ENCODE data around the gene AR.

The AR gene

DNA sequence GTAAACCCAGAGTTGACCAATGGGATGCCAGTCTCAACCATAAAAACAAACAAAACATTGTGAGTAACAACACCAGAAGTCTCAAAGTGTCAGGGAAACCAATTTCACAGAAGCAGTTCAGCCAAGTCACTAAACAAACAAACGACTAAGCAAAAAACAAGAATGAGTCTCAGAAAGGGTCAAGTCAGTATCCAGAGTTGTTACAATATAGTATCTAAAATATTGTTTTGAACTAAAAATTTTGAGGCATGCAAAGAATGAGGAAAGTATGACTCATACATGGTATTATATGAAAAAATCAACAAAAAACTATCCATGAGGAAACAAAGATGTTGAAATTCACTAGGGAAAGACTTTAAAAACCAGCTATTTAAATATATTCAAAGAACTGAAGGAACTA lies 70.6 kb downstream of the AR start:
- no peak for TF ChIP-seq NFIC (IDR thresholded peaks at IDR 0.05)
- TF ChIP-seq EP300 (IDR thresholded peaks at IDR 0.05; ENCODE audit: borderline replicate concordance), result no peak
- TF ChIP-seq, protein P1, sequence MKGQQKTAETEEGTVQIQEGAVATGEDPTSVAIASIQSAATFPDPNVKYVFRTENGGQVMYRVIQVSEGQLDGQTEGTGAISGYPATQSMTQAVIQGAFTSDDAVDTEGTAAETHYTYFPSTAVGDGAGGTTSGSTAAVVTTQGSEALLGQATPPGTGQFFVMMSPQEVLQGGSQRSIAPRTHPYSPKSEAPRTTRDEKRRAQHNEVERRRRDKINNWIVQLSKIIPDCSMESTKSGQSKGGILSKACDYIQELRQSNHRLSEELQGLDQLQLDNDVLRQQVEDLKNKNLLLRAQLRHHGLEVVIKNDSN (IDR thresholded peaks at IDR 0.05), result no peak
- no peak for TF ChIP-seq CEBPB (IDR thresholded peaks at IDR 0.05)
- no peak for TF ChIP-seq TEAD4 (IDR thresholded peaks at IDR 0.05)
- TF ChIP-seq EGR1 (IDR thresholded peaks at IDR 0.05), result no peak

DNA sequence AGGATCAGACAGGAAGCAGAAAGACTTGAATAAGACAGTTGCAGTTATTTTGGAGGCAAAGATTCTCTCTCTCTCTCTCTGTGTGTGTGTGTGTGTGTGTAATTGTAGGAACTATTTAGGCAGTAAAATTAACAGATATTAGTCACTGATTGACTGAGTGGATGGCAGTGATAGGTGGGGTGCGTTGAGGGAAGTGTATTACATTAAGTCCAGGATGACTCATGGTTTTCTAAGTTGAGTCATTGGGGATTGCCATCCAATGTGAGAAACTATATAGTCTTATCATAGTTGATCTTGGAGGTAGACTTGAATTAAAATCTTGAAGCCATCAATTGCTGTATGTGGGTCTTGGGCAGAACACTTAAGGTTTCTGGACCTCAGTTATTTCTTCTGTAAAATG lies 75.4 kb downstream of the AR start:
- TF ChIP-seq CEBPB (IDR thresholded peaks at IDR 0.05) (no peak), ZBTB7A (IDR thresholded peaks at IDR 0.05; ENCODE audit: low read depth) (no peak), EP300 (IDR thresholded peaks at IDR 0.05; ENCODE audit: borderline replicate concordance) (no peak), TCF12 (IDR thresholded peaks at IDR 0.05; ENCODE audit: low read depth) (no peak), TAF1 (IDR thresholded peaks at IDR 0.05; ENCODE audit: low read depth) (no peak)
- TF ChIP-seq, protein P1 (IDR thresholded peaks at IDR 0.05), result no peak
- TF ChIP-seq, protein P2, sequence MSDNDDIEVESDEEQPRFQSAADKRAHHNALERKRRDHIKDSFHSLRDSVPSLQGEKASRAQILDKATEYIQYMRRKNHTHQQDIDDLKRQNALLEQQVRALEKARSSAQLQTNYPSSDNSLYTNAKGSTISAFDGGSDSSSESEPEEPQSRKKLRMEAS (IDR thresholded peaks at IDR 0.05), result no peak

DNA sequence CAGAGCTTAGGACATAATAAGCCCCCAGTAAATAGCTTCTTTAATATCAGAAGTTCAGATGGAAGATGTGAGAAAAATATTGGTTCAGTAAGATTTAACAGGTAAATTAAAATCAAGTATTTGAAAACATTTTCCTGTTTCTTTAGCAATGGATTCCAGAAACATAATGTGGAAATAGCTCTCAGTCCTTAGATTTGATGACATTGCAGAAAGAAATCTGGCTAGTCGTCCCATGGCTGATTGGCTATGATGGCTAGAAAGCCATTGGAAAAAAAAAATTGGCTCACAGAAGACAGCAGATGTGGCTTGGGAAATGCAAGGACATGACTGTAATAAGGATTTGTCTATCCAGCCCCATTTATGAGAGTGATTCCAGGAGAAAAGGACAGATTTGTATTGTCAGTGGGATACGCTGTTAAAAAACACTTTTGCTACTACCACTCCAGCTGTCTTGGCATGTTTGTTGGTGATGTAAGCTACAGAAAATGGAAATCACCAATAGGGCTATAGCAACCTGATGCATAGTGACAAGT lies 78.3 kb downstream of the AR start:
- TF ChIP-seq TEAD4 (IDR thresholded peaks at IDR 0.05) (no peak), CEBPB (IDR thresholded peaks at IDR 0.05) (no peak), CREB1 (IDR thresholded peaks at IDR 0.05; ENCODE audit: low read depth) (no peak), EP300 (IDR thresholded peaks at IDR 0.05; ENCODE audit: borderline replicate concordance) (no peak), YY1 (IDR thresholded peaks at IDR 0.05; ENCODE audit: low read depth) (no peak), FOXM1 (IDR thresholded peaks at IDR 0.05; ENCODE audit: borderline replicate concordance, low read depth) (no peak), TCF12 (IDR thresholded peaks at IDR 0.05; ENCODE audit: low read depth) (no peak), NFIC (IDR thresholded peaks at IDR 0.05) (no peak), EGR1 (IDR thresholded peaks at IDR 0.05) (no peak), ZBTB7A (IDR thresholded peaks at IDR 0.05; ENCODE audit: low read depth) (no peak)
- TF ChIP-seq, protein P2 (IDR thresholded peaks at IDR 0.05), result no peak
- TF ChIP-seq, protein P3, sequence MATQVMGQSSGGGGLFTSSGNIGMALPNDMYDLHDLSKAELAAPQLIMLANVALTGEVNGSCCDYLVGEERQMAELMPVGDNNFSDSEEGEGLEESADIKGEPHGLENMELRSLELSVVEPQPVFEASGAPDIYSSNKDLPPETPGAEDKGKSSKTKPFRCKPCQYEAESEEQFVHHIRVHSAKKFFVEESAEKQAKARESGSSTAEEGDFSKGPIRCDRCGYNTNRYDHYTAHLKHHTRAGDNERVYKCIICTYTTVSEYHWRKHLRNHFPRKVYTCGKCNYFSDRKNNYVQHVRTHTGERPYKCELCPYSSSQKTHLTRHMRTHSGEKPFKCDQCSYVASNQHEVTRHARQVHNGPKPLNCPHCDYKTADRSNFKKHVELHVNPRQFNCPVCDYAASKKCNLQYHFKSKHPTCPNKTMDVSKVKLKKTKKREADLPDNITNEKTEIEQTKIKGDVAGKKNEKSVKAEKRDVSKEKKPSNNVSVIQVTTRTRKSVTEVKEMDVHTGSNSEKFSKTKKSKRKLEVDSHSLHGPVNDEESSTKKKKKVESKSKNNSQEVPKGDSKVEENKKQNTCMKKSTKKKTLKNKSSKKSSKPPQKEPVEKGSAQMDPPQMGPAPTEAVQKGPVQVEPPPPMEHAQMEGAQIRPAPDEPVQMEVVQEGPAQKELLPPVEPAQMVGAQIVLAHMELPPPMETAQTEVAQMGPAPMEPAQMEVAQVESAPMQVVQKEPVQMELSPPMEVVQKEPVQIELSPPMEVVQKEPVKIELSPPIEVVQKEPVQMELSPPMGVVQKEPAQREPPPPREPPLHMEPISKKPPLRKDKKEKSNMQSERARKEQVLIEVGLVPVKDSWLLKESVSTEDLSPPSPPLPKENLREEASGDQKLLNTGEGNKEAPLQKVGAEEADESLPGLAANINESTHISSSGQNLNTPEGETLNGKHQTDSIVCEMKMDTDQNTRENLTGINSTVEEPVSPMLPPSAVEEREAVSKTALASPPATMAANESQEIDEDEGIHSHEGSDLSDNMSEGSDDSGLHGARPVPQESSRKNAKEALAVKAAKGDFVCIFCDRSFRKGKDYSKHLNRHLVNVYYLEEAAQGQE (IDR thresholded peaks at IDR 0.05; ENCODE audit: low read depth), result no peak
- TF ChIP-seq, protein P1 (IDR thresholded peaks at IDR 0.05), result no peak

DNA sequence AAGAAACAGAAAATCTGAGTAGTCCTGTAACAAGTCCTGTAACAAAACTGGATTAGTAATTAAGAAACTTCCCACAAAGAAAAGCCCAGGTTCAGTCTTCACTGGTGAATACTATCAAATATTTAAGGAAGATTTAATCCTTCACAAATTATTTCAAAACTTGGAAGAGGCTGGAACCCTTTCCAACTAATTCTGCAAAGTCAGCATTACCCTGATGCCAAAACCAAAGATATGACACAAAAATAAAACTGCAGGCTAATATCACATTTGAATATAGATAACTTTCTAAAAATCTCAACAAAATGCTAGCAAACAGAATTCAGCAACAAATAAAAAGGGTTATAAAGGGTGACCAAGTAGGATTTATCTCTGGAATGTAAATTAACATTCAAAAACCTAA lies 80.5 kb downstream of the AR start:
- no peak for TF ChIP-seq EGR1 (IDR thresholded peaks at IDR 0.05)
- TF ChIP-seq, protein P1 (IDR thresholded peaks at IDR 0.05), result no peak
- TF ChIP-seq FOXM1 (IDR thresholded peaks at IDR 0.05; ENCODE audit: borderline replicate concordance, low read depth), result no peak
- no peak for TF ChIP-seq EP300 (IDR thresholded peaks at IDR 0.05; ENCODE audit: borderline replicate concordance)
- TF ChIP-seq NFIC (IDR thresholded peaks at IDR 0.05), result no peak
- TF ChIP-seq TAF1 (IDR thresholded peaks at IDR 0.05; ENCODE audit: low read depth), result no peak
- TF ChIP-seq, protein P3 (IDR thresholded peaks at IDR 0.05; ENCODE audit: low read depth), result no peak
- TF ChIP-seq YY1 (IDR thresholded peaks at IDR 0.05; ENCODE audit: low read depth), result no peak
- TF ChIP-seq ZBTB7A (IDR thresholded peaks at IDR 0.05; ENCODE audit: low read depth), result no peak
- TF ChIP-seq CREB1 (IDR thresholded peaks at IDR 0.05; ENCODE audit: low read depth), result no peak
- TF ChIP-seq RAD21 (IDR thresholded peaks at IDR 0.05; ENCODE audit: low read depth), result no peak
- TF ChIP-seq, protein P2 (IDR thresholded peaks at IDR 0.05), result no peak
- no peak for TF ChIP-seq CEBPB (IDR thresholded peaks at IDR 0.05)
- TF ChIP-seq TEAD4 (IDR thresholded peaks at IDR 0.05), result no peak
- TF ChIP-seq TCF12 (IDR thresholded peaks at IDR 0.05; ENCODE audit: low read depth), result no peak

DNA sequence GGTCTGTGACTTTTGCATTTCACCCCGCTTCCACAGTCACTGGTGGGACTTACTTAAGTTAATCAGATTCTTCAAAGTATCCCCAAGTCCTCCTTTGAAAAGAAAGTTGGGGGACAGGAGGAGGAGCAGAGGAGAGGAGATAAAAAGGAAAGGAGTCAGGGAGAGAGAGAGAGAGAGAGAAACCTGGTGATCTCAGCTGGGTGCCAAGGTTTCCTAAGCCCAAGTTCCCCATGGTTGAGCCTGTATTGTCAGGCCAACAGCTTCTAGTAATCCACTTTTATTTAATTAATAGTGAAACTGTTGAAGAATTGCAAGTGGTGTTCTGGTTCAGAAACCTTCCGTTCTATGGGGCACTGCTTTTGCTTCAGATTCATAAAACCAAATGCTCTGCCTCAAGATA lies 91.6 kb downstream of the AR start:
- TF ChIP-seq NFIC (IDR thresholded peaks at IDR 0.05) (no peak), FOXM1 (IDR thresholded peaks at IDR 0.05; ENCODE audit: borderline replicate concordance, low read depth) (no peak), CEBPB (IDR thresholded peaks at IDR 0.05) (no peak)
- TF ChIP-seq, protein P3 (IDR thresholded peaks at IDR 0.05; ENCODE audit: low read depth), result no peak
